Glutamatergic neuron (in vitro differentiated cells): ENCODE measurements around the gene DNMT3A. TPM values are rescaled to one million over a fixed set of nuclear protein-coding genes. Genes with fewer than 3 reads are reported as not detected.

ENCODE experiments used
- DNase-seq: peaks from one replicate; pipeline ENCODE4 v3.0.0; 2022
- H3K27ac Mint-ChIP-seq: one replicate; pipeline ENCODE4 v1.8.0; 2020; ENCODE audit warnings: mild to moderate bottlenecking, mixed read lengths, inconsistent platforms; ENCODE audit not compliant: unreplicated experiment
- H3K27me3 Mint-ChIP-seq: one replicate; pipeline ENCODE4 v1.8.0; 2020; ENCODE audit warnings: mild to moderate bottlenecking, moderate library complexity, mixed read lengths, inconsistent platforms; ENCODE audit not compliant: unreplicated experiment
- H3K36me3 Mint-ChIP-seq: one replicate; pipeline ENCODE4 v1.8.0; 2020; ENCODE audit warnings: mild to moderate bottlenecking, mixed read lengths, inconsistent platforms; ENCODE audit not compliant: unreplicated experiment
- H3K4me1 Mint-ChIP-seq: one replicate; pipeline ENCODE4 v1.8.0; 2020; ENCODE audit warnings: mild to moderate bottlenecking, low read depth, mixed read lengths, inconsistent platforms; ENCODE audit not compliant: unreplicated experiment
- H3K4me3 Mint-ChIP-seq: one replicate; pipeline ENCODE4 v1.8.0; 2020; ENCODE audit warnings: mild to moderate bottlenecking, mixed read lengths, inconsistent platforms; ENCODE audit not compliant: unreplicated experiment
- H3K9me3 Mint-ChIP-seq: one replicate; pipeline ENCODE4 v1.8.0; 2020; ENCODE audit warnings: mild to moderate bottlenecking, moderate library complexity, mixed read lengths, inconsistent platforms; ENCODE audit not compliant: unreplicated experiment
- total RNA-seq: library from RNA; stranded (reverse); fragmentation: NEBNext Ultra II Directional; extraction: Animal tissue kit (Norgen Biotek cat#: 25700); gene quantifications from one replicate; pipeline ENCODE4 v1.2.1, GENCODE V29; 2021; ENCODE audit not compliant: unreplicated experiment
- TF ChIP-seq, protein P1 (sequence below): fragments of 200-600 bp; sonication (generic); IDR thresholded peaks from one replicate; pipeline ENCODE4 v1.5.0; 2021; ENCODE audit not compliant: partially characterized antibody, unreplicated experiment

The DNMT3A gene
- total RNA-seq, 1 donor from 2014 or later: 175 TPM

- no peak overlapping the region for H3K27ac Mint-ChIP-seq
- TF ChIP-seq, protein P1, sequence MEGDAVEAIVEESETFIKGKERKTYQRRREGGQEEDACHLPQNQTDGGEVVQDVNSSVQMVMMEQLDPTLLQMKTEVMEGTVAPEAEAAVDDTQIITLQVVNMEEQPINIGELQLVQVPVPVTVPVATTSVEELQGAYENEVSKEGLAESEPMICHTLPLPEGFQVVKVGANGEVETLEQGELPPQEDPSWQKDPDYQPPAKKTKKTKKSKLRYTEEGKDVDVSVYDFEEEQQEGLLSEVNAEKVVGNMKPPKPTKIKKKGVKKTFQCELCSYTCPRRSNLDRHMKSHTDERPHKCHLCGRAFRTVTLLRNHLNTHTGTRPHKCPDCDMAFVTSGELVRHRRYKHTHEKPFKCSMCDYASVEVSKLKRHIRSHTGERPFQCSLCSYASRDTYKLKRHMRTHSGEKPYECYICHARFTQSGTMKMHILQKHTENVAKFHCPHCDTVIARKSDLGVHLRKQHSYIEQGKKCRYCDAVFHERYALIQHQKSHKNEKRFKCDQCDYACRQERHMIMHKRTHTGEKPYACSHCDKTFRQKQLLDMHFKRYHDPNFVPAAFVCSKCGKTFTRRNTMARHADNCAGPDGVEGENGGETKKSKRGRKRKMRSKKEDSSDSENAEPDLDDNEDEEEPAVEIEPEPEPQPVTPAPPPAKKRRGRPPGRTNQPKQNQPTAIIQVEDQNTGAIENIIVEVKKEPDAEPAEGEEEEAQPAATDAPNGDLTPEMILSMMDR: no peak
- H3K36me3 Mint-ChIP-seq: peaks cover 7% of the 10 kb centered on the region
- peaks cover 2% of the 10 kb centered on the region for H3K9me3 Mint-ChIP-seq
- no peak overlapping the region for H3K4me3 Mint-ChIP-seq
- H3K4me1 Mint-ChIP-seq: peaks cover 5% of the 10 kb centered on the region
- DNase-seq: no peak
- peaks cover 6% of the 10 kb centered on the region for H3K27me3 Mint-ChIP-seq
Observed at GRCh38 chr2:25386971-25387875, 45.5 kb upstream of the DNMT3A start.

GRCh38 chr2:25385910-25386309, 44.2 kb upstream of the DNMT3A start:
- Mint-ChIP-seq H3K27me3 (peaks cover 6% of the 10 kb centered on the region), H3K27ac (no peak overlapping the region)
- TF ChIP-seq, protein P1: no peak

DNA sequence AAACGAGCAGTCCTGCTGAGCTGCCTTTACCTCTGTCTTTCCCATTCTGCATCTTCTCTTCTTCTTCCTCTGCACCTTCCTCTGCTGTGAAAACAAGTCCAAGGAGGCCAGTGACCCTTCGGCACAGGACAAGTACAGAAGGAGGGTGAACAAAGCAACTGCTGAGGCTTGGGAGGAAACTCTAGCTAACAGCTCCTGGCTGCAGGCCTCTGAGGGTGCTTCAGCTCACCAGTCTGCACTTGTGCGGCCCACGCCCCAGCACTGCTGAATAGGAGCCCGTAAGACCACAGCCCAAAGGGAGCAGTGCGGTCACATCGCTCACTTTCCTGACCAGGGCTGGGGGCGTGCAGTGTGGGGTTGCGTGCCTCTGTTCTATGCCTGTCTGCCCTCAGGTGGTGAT, 42.1 kb upstream of the DNMT3A start:
- TF ChIP-seq, protein P1: no peak
- Mint-ChIP-seq H3K4me3 (no peak overlapping the region), H3K9me3 (peaks cover 7% of the 10 kb centered on the region), H3K36me3 (peaks cover 7% of the 10 kb centered on the region), H3K27me3 (peaks cover 6% of the 10 kb centered on the region), H3K4me1 (peaks cover 8% of the 10 kb centered on the region), H3K27ac (no peak overlapping the region)
- DNase-seq: no peak

More at GRCh38 chr2:25385910-25386309, 44.2 kb upstream of the DNMT3A start:
- no peak for DNase-seq
- Mint-ChIP-seq H3K36me3 (peaks cover 7% of the 10 kb centered on the region), H3K9me3 (peaks cover 7% of the 10 kb centered on the region), H3K4me3 (no peak overlapping the region), H3K4me1 (peaks cover 5% of the 10 kb centered on the region)

DNA sequence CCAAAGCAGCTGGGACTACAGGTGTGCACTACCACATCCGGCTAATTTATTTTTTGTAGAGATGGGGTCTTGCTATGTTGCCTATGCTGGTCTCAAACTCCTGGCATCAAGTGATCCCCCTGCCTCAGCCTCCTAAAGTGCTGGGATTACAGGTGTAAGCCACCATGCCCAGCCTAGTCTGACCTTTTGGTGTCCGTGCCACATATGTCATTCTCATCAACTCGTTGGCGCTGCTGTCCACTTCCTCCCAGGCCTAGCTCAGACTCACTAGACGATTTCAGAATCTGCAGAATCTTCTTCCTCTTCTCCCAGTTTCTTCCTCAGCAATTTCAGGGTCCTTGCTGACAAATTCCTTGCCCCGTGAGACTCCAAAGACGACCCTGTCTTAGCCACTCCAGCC, 39.8 kb upstream of the DNMT3A start:
- Mint-ChIP-seq H3K36me3 (peaks cover 2% of the 10 kb centered on the region), H3K27me3 (peaks cover 8% of the 10 kb centered on the region), H3K4me3 (no peak overlapping the region), H3K4me1 (peaks cover 16% of the 10 kb centered on the region), H3K27ac (no peak overlapping the region), H3K9me3 (peaks cover 9% of the 10 kb centered on the region)
- TF ChIP-seq, protein P1: no peak
- DNase-seq: no peak
